ENCODE data around the gene CNTNAP5.

Gene CNTNAP5

GRCh38 chr2:124835331-124835730, 810.2 kb downstream of the CNTNAP5 start:
- DNase-seq: no peak

DNA sequence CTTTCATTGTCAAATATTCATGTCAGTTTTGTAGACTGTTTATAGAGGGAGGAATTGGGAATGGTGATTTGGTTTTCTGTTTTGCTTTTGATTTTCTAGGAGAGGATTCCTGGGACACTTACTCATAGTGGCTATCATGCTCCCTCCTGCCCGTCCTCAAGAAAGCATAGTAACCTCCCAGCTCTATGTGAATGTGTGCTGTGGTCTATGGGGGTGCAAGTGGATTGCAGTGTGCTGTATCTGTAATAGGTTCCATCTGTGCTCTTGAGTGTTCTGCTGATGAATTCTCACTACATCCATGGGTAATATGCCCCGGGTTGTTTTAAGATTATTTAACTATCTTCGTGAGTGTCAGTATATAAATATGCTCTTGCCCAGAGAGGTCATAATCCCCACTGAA, 811.3 kb downstream of the CNTNAP5 start:
- DNase-seq: no peak

DNA sequence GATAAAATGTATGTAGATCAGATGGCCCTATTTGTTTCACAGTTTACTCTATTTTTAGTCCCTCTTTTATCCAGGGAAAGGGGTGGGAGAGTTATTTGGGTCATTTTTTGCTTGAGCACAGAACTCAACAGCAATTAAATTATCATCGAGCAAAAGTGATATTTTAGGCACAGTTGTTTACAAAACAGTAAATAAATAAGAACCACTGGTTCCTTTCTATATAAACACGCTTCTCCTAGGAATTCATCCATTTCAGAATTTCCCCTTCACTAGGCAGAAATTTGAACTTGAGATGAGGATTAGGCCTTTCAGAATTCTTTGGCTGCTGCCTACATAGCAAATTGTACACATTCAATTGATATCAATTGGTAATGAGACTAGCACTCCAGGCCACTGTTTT, 812.4 kb downstream of the CNTNAP5 start:
- no peak for DNase-seq

DNA sequence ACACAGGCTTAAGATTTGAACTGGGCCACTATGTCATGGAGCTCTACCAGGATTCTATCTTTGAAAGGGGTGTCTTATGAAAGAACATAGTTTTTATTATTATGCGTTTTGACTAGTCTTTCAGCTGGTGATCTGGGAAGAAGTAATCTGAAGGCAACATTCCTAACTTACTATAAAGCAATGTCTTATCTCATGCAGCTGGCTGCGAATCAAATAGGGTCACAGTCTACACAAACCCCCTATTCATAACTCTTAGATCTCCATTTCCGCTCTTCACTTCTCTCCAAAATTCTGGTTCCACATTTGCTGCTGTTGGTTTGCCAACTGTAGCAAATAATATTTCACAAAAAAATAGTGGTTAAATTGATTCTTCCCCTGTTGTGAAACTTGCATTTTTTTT, 813.3 kb downstream of the CNTNAP5 start:
- no peak for DNase-seq

GRCh38 chr2:124867247-124867646, 842.2 kb downstream of the CNTNAP5 start:
- no peak for DNase-seq

GRCh38 chr2:124874219-124874618, 849.1 kb downstream of the CNTNAP5 start:
- DNase-seq: no peak

- DNase-seq: no peak
Measured at GRCh38 chr2:124874676-124875075, 849.6 kb downstream of the CNTNAP5 start.

DNA sequence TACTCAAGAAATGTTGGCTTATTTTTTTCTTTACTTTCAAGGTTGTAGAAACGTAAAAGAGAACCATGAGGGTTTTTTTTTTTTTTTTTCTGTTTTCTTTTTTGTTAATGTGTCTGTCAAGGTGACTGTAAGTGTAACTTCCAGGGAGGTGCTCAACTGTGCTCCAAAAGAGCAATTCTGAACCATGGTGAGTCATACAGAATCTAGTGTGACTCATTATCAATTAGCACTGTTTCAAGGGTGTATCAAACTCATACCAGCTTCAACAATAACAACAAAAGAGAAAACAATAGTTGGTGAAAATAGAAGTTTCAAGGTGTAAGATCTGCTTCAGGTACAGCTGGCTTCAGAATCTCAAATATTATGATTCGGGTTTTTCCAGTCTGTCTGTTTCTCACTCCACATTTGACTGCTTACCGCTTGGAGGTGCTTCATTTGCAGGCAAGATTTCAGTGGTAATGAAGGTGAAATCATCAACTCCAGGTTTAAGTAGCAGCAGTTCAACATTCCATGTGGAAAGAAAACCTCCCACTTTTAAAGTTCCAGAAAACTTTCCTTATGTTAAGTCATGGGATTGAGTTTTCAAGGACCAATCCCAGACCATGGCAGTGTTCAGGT, 850.6 kb downstream of the CNTNAP5 start:
- no peak for DNase-seq

DNA sequence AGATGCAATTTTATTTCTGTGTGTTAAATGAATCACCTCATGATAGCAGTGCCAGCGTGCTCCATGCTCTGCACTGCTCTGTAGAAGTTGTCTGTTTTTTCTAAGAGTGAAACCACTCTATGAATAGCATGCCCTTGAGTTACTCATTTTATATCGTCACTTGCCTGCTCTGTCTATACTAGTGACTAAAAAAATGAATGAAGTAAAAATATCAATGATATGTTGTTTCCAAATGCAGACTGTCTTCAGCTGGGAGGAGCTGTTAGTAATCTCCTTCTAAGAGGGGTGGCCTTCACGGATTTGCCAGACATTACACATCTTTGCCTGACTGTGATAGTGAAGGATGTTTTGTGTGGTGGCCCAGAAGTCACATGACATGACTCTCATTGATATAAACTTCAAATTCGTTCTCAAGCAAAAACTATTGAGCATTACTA, 852.1 kb downstream of the CNTNAP5 start:
- DNase-seq: no peak

DNA sequence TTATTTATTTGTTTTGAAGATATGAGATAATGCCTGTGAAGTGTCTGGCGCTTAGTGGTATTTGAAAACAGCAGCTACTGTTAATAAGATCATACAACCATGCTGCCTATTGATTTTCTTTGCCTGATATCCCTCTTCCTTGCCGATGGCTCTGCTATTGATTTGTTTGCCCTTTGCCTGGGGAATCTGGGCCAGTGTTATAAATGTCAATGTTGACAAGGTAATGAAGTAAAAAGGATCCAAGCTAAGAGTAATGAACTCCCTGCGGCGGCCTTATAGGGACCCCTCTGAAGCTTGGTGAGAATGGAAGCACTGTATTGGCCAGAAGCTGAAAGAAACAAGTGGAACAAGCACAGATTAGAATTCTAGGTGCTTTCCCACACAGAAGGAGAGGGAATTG, 854.6 kb downstream of the CNTNAP5 start:
- no peak for DNase-seq

DNA sequence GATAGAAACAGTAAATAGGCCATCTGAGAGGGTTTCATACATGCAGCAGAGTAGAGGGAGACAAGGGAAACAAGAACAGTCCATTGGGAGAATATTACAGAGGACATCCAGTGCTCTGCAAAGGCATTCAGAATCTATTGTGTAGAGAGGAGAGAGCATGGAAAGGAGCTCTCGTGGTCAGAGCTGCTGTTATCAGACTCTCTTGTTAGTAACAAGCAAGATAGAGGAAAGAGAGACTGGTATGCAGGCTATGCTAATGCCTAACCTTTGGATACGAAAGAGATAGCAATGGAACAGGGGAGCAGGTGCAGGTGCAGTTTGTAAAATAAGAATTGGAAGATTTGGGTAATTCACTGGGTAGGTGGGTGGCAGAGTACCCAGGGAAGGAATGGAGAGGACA, 855.9 kb downstream of the CNTNAP5 start:
- DNase-seq: no peak

DNA sequence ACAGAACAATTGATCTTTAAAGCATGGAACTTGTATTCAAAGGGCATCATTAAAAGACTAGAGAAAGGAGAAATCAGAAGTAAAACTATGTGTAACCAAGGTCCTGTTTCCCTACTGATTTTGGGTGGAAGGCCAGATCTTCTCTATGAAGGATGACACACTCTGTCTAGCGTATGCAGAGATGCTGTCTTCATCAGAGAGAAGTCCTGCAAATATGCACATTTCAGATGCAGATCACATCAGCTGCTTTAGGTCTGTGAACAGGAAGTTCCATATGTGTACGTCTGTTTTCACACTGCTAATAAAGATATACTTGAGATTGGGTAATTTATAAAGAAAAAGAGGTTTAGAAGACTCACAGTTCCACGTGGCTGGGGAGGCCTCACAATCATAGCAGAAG, 857.3 kb downstream of the CNTNAP5 start:
- no peak for DNase-seq

GRCh38 chr2:124883595-124883994, 858.5 kb downstream of the CNTNAP5 start:
- no peak for DNase-seq

GRCh38 chr2:124884315-124884714, 859.2 kb downstream of the CNTNAP5 start:
- DNase-seq: no peak

- DNase-seq: no peak
Measured at GRCh38 chr2:124886216-124886615, 861.1 kb downstream of the CNTNAP5 start.

DNA sequence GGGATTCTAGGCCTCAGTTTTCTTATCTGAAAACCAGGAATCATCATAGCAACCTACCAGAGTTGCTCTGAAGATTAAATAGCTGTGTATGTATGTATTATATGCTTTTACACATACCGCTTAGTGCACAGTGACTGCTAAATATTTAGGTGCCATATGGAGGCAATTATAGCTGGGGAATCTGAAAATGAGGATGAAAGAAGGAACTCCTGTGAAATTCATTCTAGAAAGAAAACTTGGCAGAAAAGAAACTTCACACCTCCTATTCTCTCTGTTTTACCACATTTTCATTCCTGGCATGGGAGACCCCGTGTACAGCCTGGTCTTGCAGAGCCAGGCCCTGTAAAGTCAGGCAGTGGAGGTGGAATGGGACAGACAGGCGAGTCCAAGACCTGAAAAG, 862.4 kb downstream of the CNTNAP5 start:
- no peak for DNase-seq

DNA sequence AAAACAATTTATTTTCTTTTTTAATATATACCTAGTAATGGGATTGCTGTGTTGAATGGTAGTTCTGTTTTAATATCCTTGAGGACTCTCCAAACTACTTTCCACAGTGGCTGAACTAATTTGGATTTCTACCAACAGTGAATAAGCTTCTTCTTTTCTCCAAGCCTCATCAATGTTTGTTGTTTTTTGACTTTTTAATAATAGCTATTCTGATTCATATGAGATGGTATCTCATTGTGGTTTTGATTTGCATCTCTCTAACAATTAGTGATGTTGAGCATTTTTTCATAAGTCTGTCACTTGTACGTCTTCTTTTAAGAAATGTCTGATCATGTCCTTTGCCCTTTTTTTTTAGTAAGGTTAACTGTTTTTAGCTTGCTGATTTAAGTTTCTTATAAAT, 863.3 kb downstream of the CNTNAP5 start:
- DNase-seq: no peak

- no peak for DNase-seq
Measured at GRCh38 chr2:124894199-124894598, 869.1 kb downstream of the CNTNAP5 start.

DNA sequence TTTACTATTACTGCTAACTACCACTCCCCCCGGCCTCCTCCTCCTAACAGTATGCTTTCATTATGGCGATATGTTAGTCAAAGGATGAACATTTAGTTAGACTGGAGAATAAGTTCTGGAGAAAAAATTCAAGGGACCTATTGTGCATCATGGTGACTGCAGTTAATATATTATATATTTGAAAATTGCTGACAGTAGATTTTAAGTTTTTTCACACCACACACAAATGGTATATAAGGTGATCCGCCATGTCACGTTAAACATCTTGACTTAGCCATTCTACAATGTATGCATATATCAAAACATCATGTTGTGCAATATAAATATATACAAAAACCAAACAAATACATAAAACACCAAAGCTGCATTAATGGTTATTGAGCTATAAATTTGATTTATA, 873.7 kb downstream of the CNTNAP5 start:
- no peak for DNase-seq

DNA sequence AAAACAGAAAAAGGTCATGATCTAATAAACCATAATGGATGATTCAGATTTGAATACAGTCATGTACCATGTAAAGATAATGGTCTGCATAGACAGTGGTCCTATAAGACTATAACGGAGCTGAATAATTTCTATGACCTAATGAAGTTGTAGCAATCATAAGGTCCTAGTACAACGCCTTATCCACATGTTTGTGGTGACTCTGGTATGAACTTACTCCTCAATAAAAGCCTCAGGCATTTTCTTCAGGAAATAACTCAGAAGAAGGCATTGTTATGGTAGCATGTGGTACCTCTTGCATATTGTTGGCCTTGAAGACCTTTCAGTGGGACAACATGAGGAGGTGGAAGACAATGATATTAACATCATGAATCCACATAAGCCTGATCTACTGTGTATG, 883.3 kb downstream of the CNTNAP5 start:
- no peak for DNase-seq

- DNase-seq: no peak
Measured at GRCh38 chr2:124911560-124911959, 886.5 kb downstream of the CNTNAP5 start.

DNA sequence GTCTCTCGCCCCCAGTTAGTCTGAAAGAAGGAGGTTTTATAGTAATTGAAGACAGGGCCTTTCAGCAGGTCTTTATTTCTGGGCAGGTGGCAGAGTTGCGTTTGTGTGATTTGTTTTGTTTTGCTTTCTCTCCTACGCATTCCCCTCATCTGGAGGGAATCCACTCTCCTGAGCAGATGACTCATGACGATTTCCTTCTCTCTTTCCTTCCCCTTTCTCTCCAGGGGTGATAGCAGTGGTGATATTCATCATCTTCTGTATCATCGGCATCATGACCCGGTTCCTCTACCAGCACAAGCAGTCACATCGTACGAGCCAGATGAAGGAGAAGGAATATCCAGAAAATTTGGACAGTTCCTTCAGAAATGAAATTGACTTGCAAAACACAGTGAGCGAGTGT, 888.8 kb downstream of the CNTNAP5 start:
- DNase-seq: no peak

DNA sequence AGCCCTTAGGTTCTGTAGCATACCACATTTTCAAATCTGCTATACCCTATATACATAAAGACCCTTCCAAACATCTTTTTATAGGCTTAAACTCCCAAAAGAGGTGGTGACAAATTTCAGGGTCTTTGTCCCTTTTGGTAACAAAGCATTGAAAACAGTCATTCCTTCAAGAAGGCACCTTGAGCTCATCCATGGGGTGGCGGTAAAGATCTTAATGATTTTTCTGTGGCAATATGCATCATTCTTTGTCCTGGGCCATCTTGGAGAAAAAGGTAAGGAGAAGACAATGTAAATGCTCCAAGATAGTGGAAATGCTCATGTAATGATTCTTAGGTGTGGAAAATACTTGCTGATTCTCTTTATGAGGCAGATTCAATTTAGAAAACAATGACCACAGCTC, 890.5 kb downstream of the CNTNAP5 start:
- DNase-seq: no peak

DNA sequence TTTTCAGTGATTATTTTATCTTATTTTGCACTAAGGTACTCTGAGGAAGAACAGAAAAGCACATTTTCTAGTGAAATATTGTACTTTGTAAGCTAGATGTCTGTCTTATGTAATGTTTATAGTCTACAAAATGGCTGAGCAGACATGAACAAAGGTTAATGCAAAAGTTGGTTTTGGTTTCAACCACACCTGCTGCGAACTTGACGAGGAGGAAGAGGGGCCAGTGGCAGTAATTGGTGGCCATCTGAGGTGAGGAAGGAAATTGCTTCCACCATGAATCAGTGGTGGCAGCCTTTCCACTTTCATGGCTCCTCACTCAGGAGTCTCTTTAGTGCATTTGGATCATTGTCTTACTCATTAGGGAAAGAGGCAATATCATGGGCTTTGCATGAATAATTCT, 894.2 kb downstream of the CNTNAP5 start:
- no peak for DNase-seq

DNA sequence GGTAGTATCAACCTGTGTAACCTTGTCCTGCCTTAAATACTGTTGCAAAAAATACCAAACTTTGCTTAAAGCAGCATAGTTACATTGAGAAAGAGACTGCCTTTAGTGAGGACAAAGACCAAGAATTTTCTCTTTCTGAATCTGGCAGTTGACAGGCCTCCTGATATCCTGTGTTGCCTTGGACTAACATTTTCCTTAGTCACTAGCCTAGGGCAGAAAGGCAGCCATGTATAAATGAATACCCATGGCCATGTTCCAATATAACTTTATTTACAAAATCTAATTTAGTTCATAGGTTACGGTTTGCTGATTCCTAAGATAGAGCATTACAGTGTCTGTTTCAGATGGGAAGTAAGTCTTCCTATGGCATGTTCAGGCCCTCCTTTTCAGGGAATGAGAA, 895.4 kb downstream of the CNTNAP5 start:
- DNase-seq: no peak

- DNase-seq: no peak
Measured at GRCh38 chr2:124921191-124921590, 896.1 kb downstream of the CNTNAP5 start.
